AG04450 (cell line): ENCODE measurements around the gene CTRB1. TPM values are rescaled to one million over a fixed set of nuclear protein-coding genes. Genes with fewer than 3 reads are reported as not detected.

Experiments used
- CTCF ChIA-PET: fragments of 300-600, 350-600 bp; formaldehyde crosslinking; extraction: SDS; loops from one replicate; lab custom pipeline; 2022; ENCODE audit warnings: antibody characterized with exemption, inconsistent platforms; lab: Charles Lee
- POLR2A ChIA-PET: fragments of 350-600 bp; formaldehyde crosslinking; extraction: SDS; loops from one replicate; lab custom pipeline; 2021; ENCODE audit warnings: antibody characterized with exemption, inconsistent platforms; lab: Yijun Ruan, JAX
- DNase-seq: peaks from one replicate; pipeline ENCODE4 v3.0.0-alpha.2; 2011; ENCODE audit warnings: low read depth, low spot score
- H3K27ac ChIP-seq: one replicate; pipeline ENCODE4 v1.5.1; 2012; ENCODE audit warnings: low read depth, low read length, control low read depth
- H3K27me3 ChIP-seq: one replicate; pipeline ENCODE4 v1.6.0; 2012; ENCODE audit warnings: low read length; ENCODE audit not compliant: control insufficient read depth, insufficient read depth
- H3K4me3 ChIP-seq: 2 replicates; pipeline ENCODE4 v1.5.1; 2011; ENCODE audit warnings: mild to moderate bottlenecking, low read depth, low read length, control low read depth
- H3K9me3 ChIP-seq: 2 replicates; pipeline ENCODE4 v1.5.1; 2012; ENCODE audit warnings: low read length; ENCODE audit not compliant: control insufficient read depth, insufficient read depth
- CTCF ChIP-seq: IDR thresholded peaks from 2 replicates; pipeline ENCODE4 v1.5.1; 2011; ENCODE audit warnings: low read depth, low read length, control low read depth, inconsistent platforms
- polyA plus RNA-seq: library from polyadenylated mRNA; depleted of rRNA; stranded (reverse); fragments of >200 nt; gene quantifications from 2 replicates; pipeline ENCODE4 v1.2.3, GENCODE V29; 2011

The CTRB1 gene
- polyA plus RNA-seq, 1 experiment, result not detected

GRCh38 chr16:75261590-75262078, 42.8 kb downstream of the CTRB1 start:
- no peak for DNase-seq
- Histone ChIP-seq H3K4me3 (no peak overlapping the region), H3K9me3 (peaks cover 4% of the 10 kb centered on the region; the same call in 1 of the 2 replicates), H3K27me3 (no peaks in the 10 kb centered on the region), H3K27ac (no peak overlapping the region)
- ChIA-PET POLR2A (no interaction called here), CTCF (interaction anchor here (0.8 kb wide), 1 partner anchor 43 kb away, joined by 3 read pairs; no protein-coding TSS in a partner anchor)
- TF ChIP-seq CTCF, result no peak

- peaks cover 4% of the 10 kb centered on the region; the same call in 1 of the 2 replicates for H3K9me3 ChIP-seq
- no peak for TF ChIP-seq CTCF
- CTCF ChIA-PET, result interaction anchor here (0.8 kb wide), 1 partner anchor 43 kb away, joined by 3 read pairs; no protein-coding TSS in a partner anchor
- DNase-seq, result no peak
- H3K4me3 ChIP-seq, result 0 out of 2 replicates have a peak overlapping the region, but pooled peaks have one; percentile 17
- POLR2A ChIA-PET, result no interaction called here
- H3K27me3 ChIP-seq, result no peaks in the 10 kb centered on the region
- H3K27ac ChIP-seq, result no peak overlapping the region
Measured at GRCh38 chr16:75262104-75262799, 43.5 kb downstream of the CTRB1 start.

- ChIA-PET POLR2A (no interaction called here), CTCF (no interaction called here)
- TF ChIP-seq CTCF, result no peak
- Histone ChIP-seq H3K27ac (no peak overlapping the region), H3K27me3 (no peaks in the 10 kb centered on the region), H3K9me3 (peaks cover 4% of the 10 kb centered on the region; the same call in 1 of the 2 replicates), H3K4me3 (peak overlapping the region; percentile 17; the same call in 1 of the 2 replicates)
- no peak for DNase-seq
Measured at GRCh38 chr16:75262800-75263127, 44.0 kb downstream of the CTRB1 start.

GRCh38 chr16:75263291-75263962, 44.6 kb downstream of the CTRB1 start:
- no peak for DNase-seq
- Histone ChIP-seq H3K9me3 (peaks cover 4% of the 10 kb centered on the region; the same call in 1 of the 2 replicates), H3K4me3 (peak overlapping the region; percentile 89), H3K27ac (peak overlapping the region; percentile 21), H3K27me3 (no peaks in the 10 kb centered on the region)
- ChIA-PET CTCF (no interaction called here), POLR2A (no interaction called here)
- no peak for TF ChIP-seq CTCF

GRCh38 chr16:75263963-75264445, 45.2 kb downstream of the CTRB1 start:
- peak overlapping the region; percentile 89 for H3K4me3 ChIP-seq
- no peaks in the 10 kb centered on the region for H3K27me3 ChIP-seq
- TF ChIP-seq CTCF, result no peak
- ChIA-PET CTCF (no interaction called here), POLR2A (interaction anchor here (0.6 to 1.0 kb wide), 2 partner anchors 13 to 114 kb away, joined by 3 read pairs; no protein-coding TSS in a partner anchor)
- H3K9me3 ChIP-seq, result peaks cover 4% of the 10 kb centered on the region; the same call in 1 of the 2 replicates
- peak overlapping the region; percentile 21 for H3K27ac ChIP-seq
- DNase-seq, result no peak
